D721Med (cell line): ENCODE results near the gene MAGOH.

Experiments
- DNase-seq: peaks from one replicate; pipeline ENCODE4 v3.0.0; 2011; ENCODE audit warnings: low spot score; ENCODE audit not compliant: insufficient read length
- FAIRE-seq: peaks from 2 replicates; lab custom pipeline; 2011; peaks lifted over from hg19 to GRCh38; lab: Jason Lieb, UNC
- TF ChIP-seq, protein P1 (sequence below): IDR thresholded peaks from 2 replicates; pipeline ENCODE4 v1.5.1; 2012; ENCODE audit warnings: mild to moderate bottlenecking, control low read depth; ENCODE audit not compliant: insufficient read depth; ENCODE audit errors: missing control alignments

The MAGOH gene

DNA sequence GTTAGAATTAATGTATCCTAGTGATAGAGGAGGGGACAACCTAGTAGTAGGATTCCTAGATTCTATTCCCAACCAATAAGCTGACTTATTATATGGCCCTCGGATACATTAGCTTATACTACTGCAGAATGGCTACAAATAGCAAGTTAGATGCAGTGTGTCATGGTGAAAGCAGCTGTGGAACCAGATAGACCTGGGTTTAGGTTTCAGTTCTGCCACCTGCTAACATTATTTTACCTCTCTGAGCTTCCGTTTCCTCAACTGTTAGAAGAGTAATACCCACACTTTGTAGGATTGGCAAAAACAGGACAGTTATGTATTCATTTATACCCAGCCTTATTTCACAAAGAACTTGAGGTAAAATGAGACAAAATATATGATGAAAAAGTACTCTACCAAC is 21.6 kb upstream of the MAGOH start:
- DNase-seq: no peak
- FAIRE-seq: no peak
- TF ChIP-seq, protein P1, sequence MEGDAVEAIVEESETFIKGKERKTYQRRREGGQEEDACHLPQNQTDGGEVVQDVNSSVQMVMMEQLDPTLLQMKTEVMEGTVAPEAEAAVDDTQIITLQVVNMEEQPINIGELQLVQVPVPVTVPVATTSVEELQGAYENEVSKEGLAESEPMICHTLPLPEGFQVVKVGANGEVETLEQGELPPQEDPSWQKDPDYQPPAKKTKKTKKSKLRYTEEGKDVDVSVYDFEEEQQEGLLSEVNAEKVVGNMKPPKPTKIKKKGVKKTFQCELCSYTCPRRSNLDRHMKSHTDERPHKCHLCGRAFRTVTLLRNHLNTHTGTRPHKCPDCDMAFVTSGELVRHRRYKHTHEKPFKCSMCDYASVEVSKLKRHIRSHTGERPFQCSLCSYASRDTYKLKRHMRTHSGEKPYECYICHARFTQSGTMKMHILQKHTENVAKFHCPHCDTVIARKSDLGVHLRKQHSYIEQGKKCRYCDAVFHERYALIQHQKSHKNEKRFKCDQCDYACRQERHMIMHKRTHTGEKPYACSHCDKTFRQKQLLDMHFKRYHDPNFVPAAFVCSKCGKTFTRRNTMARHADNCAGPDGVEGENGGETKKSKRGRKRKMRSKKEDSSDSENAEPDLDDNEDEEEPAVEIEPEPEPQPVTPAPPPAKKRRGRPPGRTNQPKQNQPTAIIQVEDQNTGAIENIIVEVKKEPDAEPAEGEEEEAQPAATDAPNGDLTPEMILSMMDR: no peak

DNA sequence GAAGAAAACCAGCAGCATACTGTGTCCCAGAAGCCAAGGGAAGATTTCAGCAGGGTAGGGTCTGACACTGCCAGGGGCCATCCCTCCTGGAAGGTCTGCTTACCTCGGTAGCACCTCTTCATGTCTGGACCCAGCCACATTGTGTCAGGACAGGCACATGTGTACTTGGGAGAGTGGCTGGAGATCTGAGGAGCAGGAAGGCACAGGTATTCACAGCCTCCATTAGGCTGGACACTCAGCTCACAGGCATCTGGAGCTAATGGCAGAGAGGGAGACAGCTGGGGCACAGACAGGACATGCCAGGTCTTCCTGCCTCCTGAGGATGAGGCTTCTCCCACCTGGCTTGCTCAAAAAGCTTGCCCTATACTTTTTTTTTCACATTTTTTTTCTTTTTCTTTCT is 19.9 kb upstream of the MAGOH start:
- TF ChIP-seq, protein P1: no peak
- FAIRE-seq (no peak), DNase-seq (no peak)

DNA sequence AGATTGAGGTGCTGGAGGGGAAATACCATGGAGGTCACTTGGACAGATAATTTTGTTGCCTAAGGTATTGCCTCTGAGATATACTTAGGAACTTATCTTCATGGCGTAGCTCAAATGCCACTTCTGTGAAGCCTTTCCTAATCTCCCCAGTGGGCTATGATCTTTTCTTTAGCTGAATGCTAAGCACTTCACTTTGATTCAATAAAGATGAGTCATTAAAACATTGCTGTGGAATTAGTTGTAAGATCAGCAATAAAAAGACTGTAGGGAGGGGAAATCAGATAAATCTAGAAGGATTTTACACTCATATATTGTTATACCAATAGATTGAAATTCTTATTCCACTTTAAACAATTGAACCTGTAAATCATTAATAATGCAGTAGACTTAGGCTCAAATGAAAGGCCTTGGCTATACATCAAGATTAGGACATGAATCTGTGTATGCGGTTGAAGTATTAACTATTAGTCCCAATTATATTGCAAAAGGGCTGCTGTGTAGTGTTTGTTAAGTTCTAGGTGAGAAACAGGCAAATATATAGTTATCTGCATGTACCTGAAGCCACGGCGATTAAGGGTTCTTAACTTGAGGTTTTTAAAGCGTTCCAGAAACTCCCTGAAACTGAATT is 19.2 kb upstream of the MAGOH start:
- no peak for DNase-seq
- TF ChIP-seq, protein P1: no peak
- FAIRE-seq: no peak

DNA sequence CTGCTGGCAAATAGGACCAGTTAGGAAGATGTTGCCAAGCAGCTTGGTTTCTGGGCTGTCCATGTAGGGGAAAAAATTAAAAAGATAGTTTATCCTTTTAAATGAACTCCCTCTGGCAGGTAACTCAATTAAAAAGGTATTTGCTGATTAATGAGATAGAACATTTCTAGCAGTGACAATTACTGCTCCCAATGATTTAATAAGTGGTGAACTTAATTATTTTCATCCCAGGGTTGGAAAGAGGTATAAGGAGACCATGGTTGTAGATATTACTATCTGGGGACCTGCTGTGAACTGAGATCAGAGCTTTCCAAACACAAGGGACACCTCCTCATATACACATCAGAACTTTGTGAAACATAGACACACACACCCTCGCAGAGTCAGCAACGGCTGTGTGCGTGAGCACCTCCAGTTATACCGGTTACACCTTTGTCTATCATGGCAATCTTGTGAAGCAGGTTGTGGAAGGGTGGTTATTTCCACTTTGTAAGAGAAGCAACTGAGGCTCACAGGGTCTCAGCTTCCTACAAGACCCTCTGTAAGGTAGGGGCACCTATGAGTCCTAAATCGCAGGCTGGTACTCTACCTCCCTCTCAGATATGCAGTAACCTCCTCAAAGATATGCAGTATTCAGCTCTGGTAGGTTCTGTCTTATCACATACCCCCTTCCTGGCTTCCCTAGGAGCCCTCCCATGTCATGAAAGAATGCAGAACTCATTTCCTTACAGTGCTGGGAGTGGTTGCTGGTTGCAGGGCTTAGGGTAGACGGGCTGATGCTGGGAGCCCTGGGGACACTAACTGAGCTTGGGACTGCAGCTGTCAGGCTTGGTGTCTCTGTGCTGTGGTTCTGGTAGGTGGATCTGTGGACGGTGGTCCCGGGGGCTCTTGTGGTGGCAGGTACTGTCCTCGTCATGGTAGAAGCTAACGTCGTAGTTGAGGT is 18.5 kb upstream of the MAGOH start:
- TF ChIP-seq, protein P1: no peak
- no peak for DNase-seq
- FAIRE-seq: no peak

DNA sequence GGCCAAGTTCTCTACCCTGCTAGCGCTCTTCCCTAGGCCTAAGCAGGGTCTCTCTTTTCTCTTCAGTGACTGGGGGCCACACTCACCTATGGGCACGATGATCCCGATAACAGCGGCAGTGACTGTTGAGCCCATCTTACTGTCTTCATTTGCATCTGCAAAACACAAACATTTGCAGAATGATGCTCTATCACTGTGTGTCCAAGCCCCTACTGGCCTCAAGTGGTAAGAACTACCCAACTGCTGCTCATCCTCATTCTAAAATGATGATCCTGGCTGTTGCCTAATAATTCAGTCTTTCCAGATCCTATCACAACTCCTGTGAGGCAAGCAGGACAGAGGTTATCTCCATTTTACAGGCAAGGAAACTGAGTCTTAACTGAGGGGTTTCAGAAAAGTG is 16.7 kb upstream of the MAGOH start:
- DNase-seq: no peak
- TF ChIP-seq, protein P1: no peak
- no peak for FAIRE-seq

DNA sequence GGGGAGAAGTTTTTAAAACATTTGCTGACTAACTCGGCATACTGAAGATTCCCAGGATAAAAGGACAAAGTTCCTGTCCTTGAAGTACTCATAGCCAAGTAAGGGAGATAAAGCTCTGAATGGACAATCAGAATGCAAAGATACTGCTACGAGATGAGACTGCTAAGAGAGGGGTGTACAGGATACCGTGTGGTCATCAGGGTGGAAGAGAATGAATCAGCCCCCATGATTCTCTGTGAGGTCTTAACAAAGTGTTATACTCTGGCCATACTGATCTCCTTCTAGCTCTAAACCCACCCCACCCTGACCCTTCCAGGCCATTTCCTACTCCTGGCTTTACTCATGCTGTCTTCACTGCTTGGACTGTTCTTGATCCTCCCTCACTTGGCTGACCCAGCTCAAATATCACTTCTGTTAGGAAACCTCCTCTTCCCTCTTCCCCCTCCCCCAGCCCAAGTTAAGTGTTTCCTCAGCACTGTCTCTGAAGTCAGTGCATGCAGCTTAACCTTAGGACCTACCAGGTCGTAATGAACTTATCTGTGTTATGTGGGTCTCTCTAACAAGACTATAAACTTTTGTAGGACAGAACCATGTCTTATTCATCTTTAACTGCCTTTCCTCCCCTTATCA is 15.8 kb upstream of the MAGOH start:
- FAIRE-seq (no peak), DNase-seq (no peak)
- TF ChIP-seq, protein P1: no peak
